ENCODE results near the gene CNTNAP5.

Gene CNTNAP5

GRCh38 chr2:124121760-124122275 lies 96.7 kb downstream of the CNTNAP5 start:
- Histone ChIP-seq H2AK5ac (ENCODE audit: low read length, severe bottlenecking) (no peak overlapping the region), H3K27ac (ENCODE audit: low read length, poor library complexity, severe bottlenecking) (no peak overlapping the region), H4K8ac (ENCODE audit: low read length) (no peak overlapping the region), H3K18ac (ENCODE audit: low read depth in 1 of 2, low read length in 2 of 2) (no peak overlapping the region), H2BK120ac (ENCODE audit: low read depth, low read length) (no peak overlapping the region), H3K36me3 (ENCODE audit: control insufficient read depth in 1 of 2, insufficient read depth in 2 of 2, low read depth in 1 of 2, low read length in 2 of 2) (no peaks in the 10 kb centered on the region), H3K9ac (ENCODE audit: low read length) (no peak overlapping the region), H3K4me1 (ENCODE audit: control insufficient read depth, insufficient read depth, low read depth, low read length) (no peaks in the 10 kb centered on the region), H3K4ac (ENCODE audit: low read depth in 1 of 2, low read length in 2 of 2) (no peak overlapping the region), H2AFZ (ENCODE audit: low read depth, low read length) (no peak overlapping the region), H2BK12ac (ENCODE audit: low read length in 2 of 2) (no peak overlapping the region), H2BK5ac (ENCODE audit: low read depth, low read length, poor library complexity, severe bottlenecking) (no peak overlapping the region), H3K23ac (ENCODE audit: low read length in 2 of 2) (no peak overlapping the region), H3K4me3 (ENCODE audit: insufficient read depth in 1 of 2, low read depth in 1 of 2, low read length in 2 of 2) (no peak overlapping the region), H3K14ac (ENCODE audit: low read length in 2 of 2) (no peak overlapping the region), H3K79me1 (replicated peaks; ENCODE audit: low read length, poor library complexity, severe bottlenecking) (no peaks in the 10 kb centered on the region), H3K9me3 (ENCODE audit: control insufficient read depth, low read length) (no peaks in the 10 kb centered on the region), H3K4me2 (ENCODE audit: low read length, poor library complexity, severe bottlenecking) (no peak overlapping the region), H2BK15ac (ENCODE audit: low read depth, poor library complexity, severe bottlenecking) (no peak overlapping the region), H4K91ac (ENCODE audit: low read length) (no peak overlapping the region), H3K27me3 (ENCODE audit: control insufficient read depth in 1 of 2, insufficient read depth in 1 of 2, low read length in 2 of 2) (no peaks in the 10 kb centered on the region)
- no peak for DNase-seq
- WGBS: 80% methylated on average over 2 of the region's 3 CpGs

DNA sequence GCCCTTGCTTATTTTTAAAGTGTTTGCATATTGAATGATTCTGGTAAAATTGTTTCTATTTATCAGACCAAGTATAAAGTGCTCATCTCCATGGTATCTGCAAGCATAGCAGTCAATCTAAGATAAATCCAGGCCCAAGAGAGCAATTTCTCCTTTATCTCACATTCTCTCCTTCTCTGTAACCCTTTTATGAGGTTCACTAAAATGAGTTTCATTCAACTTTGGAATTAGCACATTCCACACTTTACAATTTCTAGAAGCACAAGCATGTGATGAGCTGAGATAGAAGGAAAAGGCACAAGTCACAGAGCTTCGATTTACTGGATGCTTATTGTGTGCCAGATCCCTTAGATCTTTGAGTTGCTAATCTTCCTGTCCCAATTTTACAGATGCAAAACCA lies 97.3 kb downstream of the CNTNAP5 start:
- 38% methylated on average over 1 of the region's 1 CpG for WGBS
- H3K4me3 ChIP-seq (ENCODE audit: insufficient read depth in 1 of 2, low read depth in 1 of 2, low read length in 2 of 2): no peak overlapping the region

DNA sequence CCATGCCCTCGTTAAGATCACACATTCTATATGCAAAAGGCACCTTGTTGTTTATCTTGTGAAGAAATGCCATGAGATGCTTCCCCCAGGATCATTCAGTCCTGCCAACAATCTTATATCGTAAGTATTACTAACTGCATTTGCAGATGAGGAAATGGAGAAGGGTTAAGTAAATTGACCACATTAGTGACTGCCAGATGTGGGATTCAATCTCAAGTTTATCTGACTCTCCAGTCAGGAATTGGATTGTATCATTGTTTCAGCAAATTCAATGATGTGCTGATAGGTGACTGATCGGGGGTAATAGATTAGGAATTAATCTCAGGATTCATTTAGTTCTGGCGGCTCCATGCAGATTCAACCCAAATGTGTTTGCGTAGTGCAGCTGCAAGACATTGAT lies 106.2 kb downstream of the CNTNAP5 start:
- H3K23ac ChIP-seq (ENCODE audit: low read length in 2 of 2): no peak overlapping the region
- H4K91ac ChIP-seq (ENCODE audit: low read length): no peak overlapping the region
- 91% methylated on average over 5 of the region's 5 CpGs for WGBS
- H3K4me2 ChIP-seq (ENCODE audit: low read length, poor library complexity, severe bottlenecking): no peak overlapping the region
- no peak overlapping the region for H2AFZ ChIP-seq (ENCODE audit: low read depth, low read length)
- no peak overlapping the region for H2BK15ac ChIP-seq (ENCODE audit: low read depth, poor library complexity, severe bottlenecking)
- H3K9ac ChIP-seq (ENCODE audit: low read length): no peak overlapping the region
- no peaks in the 10 kb centered on the region for H3K36me3 ChIP-seq (ENCODE audit: control insufficient read depth in 1 of 2, insufficient read depth in 2 of 2, low read depth in 1 of 2, low read length in 2 of 2)
- no peak overlapping the region for H3K18ac ChIP-seq (ENCODE audit: low read depth in 1 of 2, low read length in 2 of 2)
- no peaks in the 10 kb centered on the region for H3K4me1 ChIP-seq (ENCODE audit: control insufficient read depth, insufficient read depth, low read depth, low read length)
- no peak overlapping the region for H2AK5ac ChIP-seq (ENCODE audit: low read length, severe bottlenecking)
- H3K79me1 ChIP-seq (replicated peaks; ENCODE audit: low read length, poor library complexity, severe bottlenecking): no peaks in the 10 kb centered on the region
- H3K4me3 ChIP-seq (ENCODE audit: insufficient read depth in 1 of 2, low read depth in 1 of 2, low read length in 2 of 2): no peak overlapping the region
- no peak overlapping the region for H3K14ac ChIP-seq (ENCODE audit: low read length in 2 of 2)
- no peak overlapping the region for H2BK5ac ChIP-seq (ENCODE audit: low read depth, low read length, poor library complexity, severe bottlenecking)
- no peak overlapping the region for H4K8ac ChIP-seq (ENCODE audit: low read length)
- no peak overlapping the region for H2BK120ac ChIP-seq (ENCODE audit: low read depth, low read length)
- H3K27me3 ChIP-seq (ENCODE audit: control insufficient read depth in 1 of 2, insufficient read depth in 1 of 2, low read length in 2 of 2): no peaks in the 10 kb centered on the region
- H3K27ac ChIP-seq (ENCODE audit: low read length, poor library complexity, severe bottlenecking): no peak overlapping the region
- no peak for DNase-seq
- H2BK12ac ChIP-seq (ENCODE audit: low read length in 2 of 2): no peak overlapping the region
- peaks cover 16% of the 10 kb centered on the region for H3K9me3 ChIP-seq (ENCODE audit: control insufficient read depth, low read length)
- no peak overlapping the region for H3K4ac ChIP-seq (ENCODE audit: low read depth in 1 of 2, low read length in 2 of 2)

More for the DNA sequence above, 97.3 kb downstream of the CNTNAP5 start:
- Histone ChIP-seq H3K9ac (ENCODE audit: low read length) (no peak overlapping the region), H2BK120ac (ENCODE audit: low read depth, low read length) (no peak overlapping the region), H2AFZ (ENCODE audit: low read depth, low read length) (no peak overlapping the region), H3K27me3 (ENCODE audit: control insufficient read depth in 1 of 2, insufficient read depth in 1 of 2, low read length in 2 of 2) (no peaks in the 10 kb centered on the region), H3K4me1 (ENCODE audit: control insufficient read depth, insufficient read depth, low read depth, low read length) (no peaks in the 10 kb centered on the region), H3K36me3 (ENCODE audit: control insufficient read depth in 1 of 2, insufficient read depth in 2 of 2, low read depth in 1 of 2, low read length in 2 of 2) (no peaks in the 10 kb centered on the region), H4K8ac (ENCODE audit: low read length) (no peak overlapping the region), H3K27ac (ENCODE audit: low read length, poor library complexity, severe bottlenecking) (no peak overlapping the region), H3K9me3 (ENCODE audit: control insufficient read depth, low read length) (no peaks in the 10 kb centered on the region), H3K23ac (ENCODE audit: low read length in 2 of 2) (no peak overlapping the region), H3K18ac (ENCODE audit: low read depth in 1 of 2, low read length in 2 of 2) (no peak overlapping the region), H3K4ac (ENCODE audit: low read depth in 1 of 2, low read length in 2 of 2) (no peak overlapping the region), H2BK12ac (ENCODE audit: low read length in 2 of 2) (no peak overlapping the region), H2AK5ac (ENCODE audit: low read length, severe bottlenecking) (no peak overlapping the region), H3K79me1 (replicated peaks; ENCODE audit: low read length, poor library complexity, severe bottlenecking) (no peaks in the 10 kb centered on the region), H4K91ac (ENCODE audit: low read length) (no peak overlapping the region), H3K4me2 (ENCODE audit: low read length, poor library complexity, severe bottlenecking) (no peak overlapping the region), H3K14ac (ENCODE audit: low read length in 2 of 2) (no peak overlapping the region), H2BK15ac (ENCODE audit: low read depth, poor library complexity, severe bottlenecking) (no peak overlapping the region), H2BK5ac (ENCODE audit: low read depth, low read length, poor library complexity, severe bottlenecking) (no peak overlapping the region)
- DNase-seq: no peak

DNA sequence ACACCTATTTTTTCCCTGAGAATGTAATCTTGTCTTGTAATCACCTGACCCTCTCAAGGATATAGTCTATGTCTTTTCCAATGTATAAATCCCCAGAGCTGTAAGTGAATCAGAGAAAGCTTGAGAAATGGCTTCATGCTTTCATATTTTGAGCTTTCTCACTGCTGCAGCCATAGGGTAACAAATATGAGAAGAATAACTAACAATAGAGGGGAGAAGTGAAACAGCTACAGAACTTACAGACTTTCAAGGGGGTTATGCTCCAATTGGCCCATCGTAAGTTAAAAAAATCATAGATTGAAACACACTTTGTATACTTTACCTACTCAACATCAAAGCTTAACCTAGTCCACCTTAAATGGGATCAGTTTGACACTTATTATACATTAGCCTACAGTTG lies 111.0 kb downstream of the CNTNAP5 start:
- Histone ChIP-seq H3K14ac (ENCODE audit: low read length in 2 of 2) (no peak overlapping the region), H2BK120ac (ENCODE audit: low read depth, low read length) (no peak overlapping the region), H2BK12ac (ENCODE audit: low read length in 2 of 2) (no peak overlapping the region), H2AFZ (ENCODE audit: low read depth, low read length) (no peak overlapping the region), H4K91ac (ENCODE audit: low read length) (no peak overlapping the region), H3K79me1 (replicated peaks; ENCODE audit: low read length, poor library complexity, severe bottlenecking) (no peaks in the 10 kb centered on the region), H3K18ac (ENCODE audit: low read depth in 1 of 2, low read length in 2 of 2) (no peak overlapping the region), H2BK15ac (ENCODE audit: low read depth, poor library complexity, severe bottlenecking) (no peak overlapping the region), H3K4ac (ENCODE audit: low read depth in 1 of 2, low read length in 2 of 2) (no peak overlapping the region), H2AK5ac (ENCODE audit: low read length, severe bottlenecking) (no peak overlapping the region), H3K4me2 (ENCODE audit: low read length, poor library complexity, severe bottlenecking) (no peak overlapping the region), H2BK5ac (ENCODE audit: low read depth, low read length, poor library complexity, severe bottlenecking) (no peak overlapping the region), H3K4me1 (ENCODE audit: control insufficient read depth, insufficient read depth, low read depth, low read length) (no peaks in the 10 kb centered on the region), H3K4me3 (ENCODE audit: insufficient read depth in 1 of 2, low read depth in 1 of 2, low read length in 2 of 2) (no peak overlapping the region), H3K36me3 (ENCODE audit: control insufficient read depth in 1 of 2, insufficient read depth in 2 of 2, low read depth in 1 of 2, low read length in 2 of 2) (no peaks in the 10 kb centered on the region), H4K8ac (ENCODE audit: low read length) (no peak overlapping the region), H3K9me3 (ENCODE audit: control insufficient read depth, low read length) (peaks cover 24% of the 10 kb centered on the region), H3K9ac (ENCODE audit: low read length) (no peak overlapping the region), H3K27ac (ENCODE audit: low read length, poor library complexity, severe bottlenecking) (no peak overlapping the region), H3K27me3 (ENCODE audit: control insufficient read depth in 1 of 2, insufficient read depth in 1 of 2, low read length in 2 of 2) (no peaks in the 10 kb centered on the region), H3K23ac (ENCODE audit: low read length in 2 of 2) (no peak overlapping the region)
- no peak for DNase-seq
- WGBS: 67% methylated on average over 1 of the region's 1 CpG
